Type B pancreatic cell (in vitro differentiated cells): ENCODE data around the gene KCNAB3. TPM values are rescaled to one million over a fixed set of nuclear protein-coding genes. Genes with fewer than 3 reads are reported as not detected.
A peak's percentile ranks its signal among the peaks of the same experiment; 100 is the strongest.

Experiments used
- DNase-seq: peaks from one replicate; pipeline ENCODE4 v3.0.0; 2021; ENCODE audit warnings: mixed read lengths; ENCODE audit not compliant: unreplicated experiment; ENCODE audit errors: extremely low spot score
- H3K27ac Mint-ChIP-seq: 2 replicates; pipeline ENCODE4 v1.8.0; 2021; ENCODE audit warnings: mild to moderate bottlenecking, mixed read lengths
- H3K27me3 Mint-ChIP-seq: 2 replicates; pipeline ENCODE4 v1.8.0; 2021; ENCODE audit warnings: mixed read lengths
- H3K36me3 Mint-ChIP-seq: 2 replicates; pipeline ENCODE4 v1.8.0; 2021; ENCODE audit warnings: mixed read lengths
- H3K4me1 Mint-ChIP-seq: one replicate; pipeline ENCODE4 v1.8.0; 2021; ENCODE audit warnings: mixed read lengths; ENCODE audit not compliant: unreplicated experiment
- H3K4me3 Mint-ChIP-seq: 2 replicates; pipeline ENCODE4 v1.8.0; 2021; ENCODE audit warnings: mild to moderate bottlenecking, mixed read lengths
- H3K9me3 Mint-ChIP-seq: 2 replicates; pipeline ENCODE4 v1.8.0; 2021; ENCODE audit warnings: mixed read lengths
- long read RNA-seq: library from polyadenylated mRNA; unstranded; transcript quantifications from one replicate; pipeline ENCODE4 v2.0.0, GENCODE V29; 2020
- total RNA-seq: library from RNA; stranded (reverse); gene quantifications from 2 replicates; pipeline ENCODE4 v1.2.1, GENCODE V29; 2021; ENCODE audit warnings: low replicate concordance
- TF ChIP-seq, protein P1 (sequence below): fragments of 200-600 bp; sonication (generic); conservative IDR thresholded peaks from 2 replicates; pipeline ENCODE4 v1.5.0; 2021; ENCODE audit warnings: antibody characterized with exemption, mild to moderate bottlenecking

KCNAB3 gene
- 2.8 and 9.9 TPM in 2 replicates for total RNA-seq
- long read RNA-seq, partial matches to known transcripts, result 0 of 1 reads
- long read RNA-seq, other reads (novel, unspliced or antisense), result 1 of 1 reads

DNA sequence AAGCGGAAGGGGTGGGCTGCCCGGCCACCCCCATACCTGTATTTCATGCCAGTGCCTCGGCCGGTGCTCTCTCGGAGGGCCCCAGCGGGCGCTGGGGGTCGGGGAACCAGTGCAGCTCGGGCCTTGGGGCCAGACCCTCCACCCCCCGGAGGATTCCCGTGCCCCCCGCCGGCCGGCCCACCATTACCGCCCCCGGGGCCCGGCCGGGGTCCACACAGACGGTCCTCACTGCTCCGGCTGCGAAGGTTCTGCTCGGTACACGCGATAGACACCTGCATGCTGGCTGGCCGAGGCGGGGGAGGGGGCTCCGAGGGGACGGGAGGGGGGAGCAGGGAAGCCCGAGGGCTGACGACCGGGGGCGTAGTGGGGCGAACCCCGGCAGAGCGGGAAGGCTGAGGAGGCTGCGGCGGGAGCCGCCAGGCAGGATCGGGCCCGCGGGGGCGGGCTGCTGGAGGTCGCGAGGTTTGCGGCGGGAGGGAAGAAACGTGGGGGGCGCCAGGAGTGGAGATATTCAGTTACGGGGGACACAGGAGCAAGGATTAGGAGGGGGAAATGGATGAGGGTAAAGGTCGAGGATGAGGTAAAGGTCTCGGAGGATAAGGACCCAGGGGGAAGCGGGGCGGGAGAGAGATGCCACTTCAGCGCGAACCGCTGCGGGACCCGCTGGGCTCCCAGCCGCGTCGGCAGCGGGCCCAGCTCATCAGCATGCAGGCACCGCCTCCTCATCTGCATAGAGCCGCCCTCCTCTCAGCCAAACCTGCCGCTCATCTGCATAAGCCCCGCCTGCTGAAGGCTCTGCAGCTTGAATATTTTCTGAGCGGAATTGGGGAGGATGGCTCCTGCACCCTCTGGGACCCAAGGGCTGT is at the start of gene KCNAB3:
Gene KCNAB3, minus strand, starts transcription at position 699 of the 866 bp plus-strand sequence. Its CDS starts 421 bp downstream, at position 278.
- DNase-seq, result no peak
- no peaks in the 10 kb centered on the region for H3K9me3 Mint-ChIP-seq
- peaks cover 35% of the 10 kb centered on the region for H3K4me1 Mint-ChIP-seq
- TF ChIP-seq, protein P1, sequence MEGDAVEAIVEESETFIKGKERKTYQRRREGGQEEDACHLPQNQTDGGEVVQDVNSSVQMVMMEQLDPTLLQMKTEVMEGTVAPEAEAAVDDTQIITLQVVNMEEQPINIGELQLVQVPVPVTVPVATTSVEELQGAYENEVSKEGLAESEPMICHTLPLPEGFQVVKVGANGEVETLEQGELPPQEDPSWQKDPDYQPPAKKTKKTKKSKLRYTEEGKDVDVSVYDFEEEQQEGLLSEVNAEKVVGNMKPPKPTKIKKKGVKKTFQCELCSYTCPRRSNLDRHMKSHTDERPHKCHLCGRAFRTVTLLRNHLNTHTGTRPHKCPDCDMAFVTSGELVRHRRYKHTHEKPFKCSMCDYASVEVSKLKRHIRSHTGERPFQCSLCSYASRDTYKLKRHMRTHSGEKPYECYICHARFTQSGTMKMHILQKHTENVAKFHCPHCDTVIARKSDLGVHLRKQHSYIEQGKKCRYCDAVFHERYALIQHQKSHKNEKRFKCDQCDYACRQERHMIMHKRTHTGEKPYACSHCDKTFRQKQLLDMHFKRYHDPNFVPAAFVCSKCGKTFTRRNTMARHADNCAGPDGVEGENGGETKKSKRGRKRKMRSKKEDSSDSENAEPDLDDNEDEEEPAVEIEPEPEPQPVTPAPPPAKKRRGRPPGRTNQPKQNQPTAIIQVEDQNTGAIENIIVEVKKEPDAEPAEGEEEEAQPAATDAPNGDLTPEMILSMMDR, result no peak
- no peak within 1 kb of the TSS for H3K27ac Mint-ChIP-seq
- peaks cover 24% of the 10 kb centered on the region for H3K27me3 Mint-ChIP-seq
- peaks cover 9% of the 10 kb centered on the region for H3K36me3 Mint-ChIP-seq
- peak within 1 kb of the TSS; percentile 100 for H3K4me3 Mint-ChIP-seq

DNA sequence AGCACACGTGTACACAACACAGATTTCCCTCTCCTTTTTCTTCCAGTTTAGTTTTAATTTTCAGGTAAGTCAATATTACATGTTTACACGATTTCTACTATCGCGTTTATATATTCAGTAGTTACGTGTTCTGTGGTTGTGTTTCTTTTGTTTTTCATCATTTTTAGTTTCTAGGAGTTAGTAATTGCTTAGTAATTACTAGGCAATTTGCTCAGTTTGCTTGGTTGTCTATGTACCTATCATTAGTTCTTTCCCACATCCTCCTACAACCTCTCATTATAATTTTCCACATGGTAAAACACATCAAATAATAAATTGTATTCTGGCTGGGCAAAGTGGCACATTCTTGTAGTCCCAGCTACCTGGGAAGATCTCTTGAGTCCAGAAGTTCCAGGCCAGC is 48.1 kb upstream of the KCNAB3 start:
- no peak for DNase-seq
- Mint-ChIP-seq H3K4me3 (no peak overlapping the region), H3K9me3 (peaks cover 9% of the 10 kb centered on the region), H3K4me1 (no peaks in the 10 kb centered on the region), H3K27ac (no peak overlapping the region), H3K27me3 (peaks cover 32% of the 10 kb centered on the region), H3K36me3 (no peaks in the 10 kb centered on the region)
- TF ChIP-seq, protein P1, result no peak

DNA sequence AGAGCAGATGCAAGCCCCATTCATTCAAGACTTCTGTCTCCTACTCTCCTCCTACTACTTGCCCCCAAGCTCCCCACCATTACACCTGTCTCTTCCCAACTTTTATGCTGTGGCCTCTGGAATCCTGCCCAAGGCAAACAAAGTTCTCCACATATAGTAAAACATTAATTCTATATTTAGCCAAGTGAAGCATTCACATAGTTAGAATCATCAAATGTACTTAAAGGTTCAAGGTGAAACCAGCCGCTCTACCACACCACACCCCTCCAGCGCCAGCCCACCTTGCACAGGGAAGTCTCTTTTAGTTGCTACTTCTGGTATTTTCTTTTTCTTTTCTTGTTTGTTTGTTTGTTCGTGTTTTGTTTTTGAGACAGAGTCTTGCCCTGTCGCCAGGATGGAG is 47.4 kb upstream of the KCNAB3 start:
- peaks cover 27% of the 10 kb centered on the region for H3K27me3 Mint-ChIP-seq
- DNase-seq, result no peak
- TF ChIP-seq, protein P1, result no peak
- H3K36me3 Mint-ChIP-seq, result no peaks in the 10 kb centered on the region
- peaks cover 9% of the 10 kb centered on the region for H3K9me3 Mint-ChIP-seq
- H3K4me1 Mint-ChIP-seq, result no peaks in the 10 kb centered on the region
- no peak overlapping the region for H3K4me3 Mint-ChIP-seq
- no peak overlapping the region for H3K27ac Mint-ChIP-seq

DNA sequence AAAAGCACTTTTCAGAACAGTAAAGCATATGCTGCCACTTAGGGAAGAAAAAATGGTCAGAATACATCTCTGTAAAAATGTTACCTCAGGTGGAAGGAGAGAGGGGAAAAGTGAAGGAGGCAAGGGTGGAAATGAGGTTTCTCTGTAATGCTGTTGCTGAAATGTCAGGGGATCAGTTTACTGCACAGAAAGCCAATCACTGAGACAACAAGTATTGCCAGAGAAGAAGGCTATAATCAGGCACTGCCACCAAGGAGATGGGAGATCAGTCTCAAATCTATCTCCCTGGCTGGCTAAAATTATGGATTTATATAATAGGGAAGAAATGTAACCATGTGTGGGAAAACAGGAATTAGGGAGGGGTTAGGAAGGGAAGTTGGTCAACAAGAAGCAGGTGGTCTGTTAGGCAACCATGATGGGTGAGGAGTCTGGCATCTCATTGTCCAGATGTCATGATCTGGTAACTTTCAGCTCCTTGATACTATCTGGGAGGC is 45.0 kb upstream of the KCNAB3 start:
- H3K4me3 Mint-ChIP-seq, result no peak overlapping the region

DNA sequence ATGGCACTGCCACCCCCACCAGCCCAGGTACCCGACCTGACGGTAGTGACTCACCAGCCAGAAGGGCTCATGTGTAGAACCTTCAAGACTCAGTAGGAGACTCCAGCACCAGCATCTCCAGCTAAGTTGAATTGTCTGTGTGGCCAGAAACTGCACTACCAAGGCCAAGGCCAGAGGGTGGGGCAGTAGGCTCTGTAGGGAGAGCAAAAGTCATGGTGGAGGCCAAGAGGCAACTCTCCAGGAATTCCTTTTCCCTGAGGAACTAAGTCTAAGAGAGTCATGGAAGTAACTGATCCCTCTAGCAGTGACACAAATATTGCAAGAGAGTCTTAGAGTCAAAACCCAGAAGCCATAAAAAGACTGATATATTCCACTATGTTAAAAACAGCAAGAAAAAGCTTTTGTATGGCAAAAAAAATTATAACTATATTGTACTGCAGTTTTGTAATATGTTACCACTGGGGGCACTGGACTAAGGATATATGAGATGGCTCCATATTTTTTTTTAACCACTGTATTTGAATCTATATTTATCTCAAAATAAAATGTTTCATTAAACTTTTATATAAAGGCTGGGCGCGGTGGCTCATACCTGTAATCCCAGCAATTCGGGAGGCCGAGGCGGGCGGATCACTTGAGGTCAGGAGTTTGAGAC is 42.6 kb upstream of the KCNAB3 start:
- no peak for DNase-seq
- Mint-ChIP-seq H3K9me3 (peaks cover 9% of the 10 kb centered on the region), H3K36me3 (no peaks in the 10 kb centered on the region), H3K27me3 (peaks cover 28% of the 10 kb centered on the region), H3K4me3 (no peak overlapping the region), H3K4me1 (no peaks in the 10 kb centered on the region), H3K27ac (no peak overlapping the region)
- TF ChIP-seq, protein P1, result peak; percentile 57

More for the DNA sequence above, 45.0 kb upstream of the KCNAB3 start:
- TF ChIP-seq, protein P1, result no peak
- DNase-seq, result no peak
- no peaks in the 10 kb centered on the region for H3K36me3 Mint-ChIP-seq
- no peak overlapping the region for H3K27ac Mint-ChIP-seq
- no peaks in the 10 kb centered on the region for H3K4me1 Mint-ChIP-seq
- peaks cover 22% of the 10 kb centered on the region for H3K27me3 Mint-ChIP-seq
- peaks cover 9% of the 10 kb centered on the region for H3K9me3 Mint-ChIP-seq
